AG04450 (cell line): ENCODE data around the gene ZNF804B. TPM values are rescaled to one million over a fixed set of nuclear protein-coding genes. Genes with fewer than 3 reads are reported as not detected.

Experiments
- CTCF ChIA-PET: fragments of 300-600, 350-600 bp; formaldehyde crosslinking; extraction: SDS; loops from one replicate; lab custom pipeline; 2022; ENCODE audit warnings: antibody characterized with exemption, inconsistent platforms; lab: Charles Lee
- POLR2A ChIA-PET: fragments of 350-600 bp; formaldehyde crosslinking; extraction: SDS; loops from one replicate; lab custom pipeline; 2021; ENCODE audit warnings: antibody characterized with exemption, inconsistent platforms; lab: Yijun Ruan, JAX
- DNase-seq: peaks from one replicate; pipeline ENCODE4 v3.0.0-alpha.2; 2011; ENCODE audit warnings: low read depth, low spot score
- H3K27ac ChIP-seq: one replicate; pipeline ENCODE4 v1.5.1; 2012; ENCODE audit warnings: low read depth, low read length, control low read depth
- H3K27me3 ChIP-seq: one replicate; pipeline ENCODE4 v1.6.0; 2012; ENCODE audit warnings: low read length; ENCODE audit not compliant: control insufficient read depth, insufficient read depth
- H3K4me3 ChIP-seq: 2 replicates; pipeline ENCODE4 v1.5.1; 2011; ENCODE audit warnings: mild to moderate bottlenecking, low read depth, low read length, control low read depth
- H3K9me3 ChIP-seq: 2 replicates; pipeline ENCODE4 v1.5.1; 2012; ENCODE audit warnings: low read length; ENCODE audit not compliant: control insufficient read depth, insufficient read depth
- polyA plus RNA-seq: library from polyadenylated mRNA; depleted of rRNA; stranded (reverse); fragments of >200 nt; gene quantifications from 2 replicates; pipeline ENCODE4 v1.2.3, GENCODE V29; 2011
- TF ChIP-seq, protein P1 (sequence below): IDR thresholded peaks from 2 replicates; pipeline ENCODE4 v1.5.1; 2011; ENCODE audit warnings: low read depth, low read length, control low read depth, inconsistent platforms

Gene ZNF804B
- polyA plus RNA-seq, 1 experiment: not detected

- ChIA-PET POLR2A (no interaction called here), CTCF (no interaction called here)
- Histone ChIP-seq H3K4me3 (no peak overlapping the region), H3K27me3 (no peaks in the 10 kb centered on the region), H3K27ac (no peak overlapping the region), H3K9me3 (peaks cover 2% of the 10 kb centered on the region; the same call in 1 of the 2 replicates)
- TF ChIP-seq, protein P1, sequence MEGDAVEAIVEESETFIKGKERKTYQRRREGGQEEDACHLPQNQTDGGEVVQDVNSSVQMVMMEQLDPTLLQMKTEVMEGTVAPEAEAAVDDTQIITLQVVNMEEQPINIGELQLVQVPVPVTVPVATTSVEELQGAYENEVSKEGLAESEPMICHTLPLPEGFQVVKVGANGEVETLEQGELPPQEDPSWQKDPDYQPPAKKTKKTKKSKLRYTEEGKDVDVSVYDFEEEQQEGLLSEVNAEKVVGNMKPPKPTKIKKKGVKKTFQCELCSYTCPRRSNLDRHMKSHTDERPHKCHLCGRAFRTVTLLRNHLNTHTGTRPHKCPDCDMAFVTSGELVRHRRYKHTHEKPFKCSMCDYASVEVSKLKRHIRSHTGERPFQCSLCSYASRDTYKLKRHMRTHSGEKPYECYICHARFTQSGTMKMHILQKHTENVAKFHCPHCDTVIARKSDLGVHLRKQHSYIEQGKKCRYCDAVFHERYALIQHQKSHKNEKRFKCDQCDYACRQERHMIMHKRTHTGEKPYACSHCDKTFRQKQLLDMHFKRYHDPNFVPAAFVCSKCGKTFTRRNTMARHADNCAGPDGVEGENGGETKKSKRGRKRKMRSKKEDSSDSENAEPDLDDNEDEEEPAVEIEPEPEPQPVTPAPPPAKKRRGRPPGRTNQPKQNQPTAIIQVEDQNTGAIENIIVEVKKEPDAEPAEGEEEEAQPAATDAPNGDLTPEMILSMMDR: no peak
- no peak for DNase-seq
These were observed 373.9 kb downstream of the ZNF804B start for GRCh38 chr7:89133357-89133756.

DNA sequence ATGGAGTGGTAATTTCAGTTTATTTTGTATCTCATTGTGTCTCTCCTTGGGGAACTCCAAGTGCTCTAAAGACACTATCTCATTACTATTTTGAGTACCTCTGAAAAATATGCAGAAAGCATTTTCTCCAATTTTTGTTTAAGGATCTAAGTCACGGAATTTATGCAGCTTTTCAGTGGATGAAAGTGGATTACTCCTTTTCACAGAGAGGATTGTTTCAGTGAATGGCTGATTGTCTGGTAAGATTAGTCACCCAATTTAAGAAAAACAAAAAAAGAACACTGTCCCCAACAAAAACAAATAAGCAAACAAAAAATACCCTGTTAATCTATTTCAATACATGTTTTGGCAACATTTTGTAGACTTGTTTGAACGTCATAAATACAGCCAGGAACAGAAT lies 374.3 kb downstream of the ZNF804B start:
- ChIA-PET CTCF (no interaction called here), POLR2A (no interaction called here)
- H3K27me3 ChIP-seq: no peaks in the 10 kb centered on the region
- H3K4me3 ChIP-seq: no peak overlapping the region
- TF ChIP-seq, protein P1: no peak
- peaks cover 2% of the 10 kb centered on the region; the same call in 1 of the 2 replicates for H3K9me3 ChIP-seq
- H3K27ac ChIP-seq: no peak overlapping the region
- DNase-seq: no peak

DNA sequence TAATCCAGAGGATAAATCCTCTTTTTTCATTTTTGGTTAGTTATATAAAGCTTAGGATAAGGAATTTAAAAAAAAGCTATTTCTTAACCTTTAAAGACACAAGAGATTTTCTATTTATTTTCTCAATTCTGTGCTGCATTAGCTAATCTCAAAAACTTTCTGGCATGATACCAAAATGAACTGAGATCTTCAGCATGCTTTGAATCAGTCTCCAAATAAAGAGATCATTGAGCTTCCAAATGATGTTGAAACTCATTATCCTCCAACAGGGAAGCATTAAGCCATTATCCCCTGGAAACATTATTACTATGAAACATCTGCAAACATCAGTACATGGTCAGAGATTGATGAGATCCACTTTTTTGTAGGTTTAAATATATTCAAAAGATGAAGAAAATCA lies 386.3 kb downstream of the ZNF804B start:
- no peak overlapping the region for H3K4me3 ChIP-seq
- no peaks in the 10 kb centered on the region for H3K9me3 ChIP-seq
- DNase-seq: no peak
- CTCF ChIA-PET: no interaction called here
- TF ChIP-seq, protein P1: no peak
- no peaks in the 10 kb centered on the region for H3K27me3 ChIP-seq
- H3K27ac ChIP-seq: no peak overlapping the region
- POLR2A ChIA-PET: no interaction called here

GRCh38 chr7:89160107-89160506 lies 400.6 kb downstream of the ZNF804B start:
- DNase-seq: no peak

DNA sequence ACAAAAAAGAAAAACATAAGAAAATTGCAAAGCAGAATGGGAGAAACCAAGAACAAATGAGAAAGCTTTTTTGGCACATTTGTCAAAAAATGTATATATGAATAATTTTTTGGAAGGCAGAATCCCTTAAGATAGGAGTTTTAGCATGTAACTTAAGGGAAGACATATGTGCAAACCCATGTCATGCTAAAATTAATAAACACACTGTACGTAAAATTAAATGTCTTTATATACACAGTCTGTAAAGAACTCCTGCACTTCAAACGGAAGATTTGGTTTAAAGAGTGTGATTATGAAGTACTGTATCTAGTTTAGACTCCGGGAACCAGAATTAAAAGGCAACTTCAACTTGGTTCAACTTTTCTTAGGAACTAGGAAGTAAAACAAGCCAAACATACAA lies 405.9 kb downstream of the ZNF804B start:
- Histone ChIP-seq H3K9me3 (no peaks in the 10 kb centered on the region), H3K4me3 (no peak overlapping the region), H3K27me3 (no peaks in the 10 kb centered on the region), H3K27ac (no peak overlapping the region)
- CTCF ChIA-PET: no interaction called here
- TF ChIP-seq, protein P1: no peak
- POLR2A ChIA-PET: no interaction called here
- no peak for DNase-seq

More at GRCh38 chr7:89160107-89160506, 400.6 kb downstream of the ZNF804B start:
- H3K9me3 ChIP-seq: 0 out of 2 replicates have a peak, but pooled peaks cover 5% of the 10 kb centered on the region
- POLR2A ChIA-PET: no interaction called here
- TF ChIP-seq, protein P1: no peak
- CTCF ChIA-PET: no interaction called here
- no peaks in the 10 kb centered on the region for H3K27me3 ChIP-seq
- H3K4me3 ChIP-seq: no peak overlapping the region
- no peak overlapping the region for H3K27ac ChIP-seq
